Skin of body (tissue), 2 donors: ENCODE measurements around the gene VRK3. TPM values are rescaled to one million over a fixed set of nuclear protein-coding genes. Genes with fewer than 3 reads are reported as not detected.
"Not testable (repeated sequence)": the region's sequence is repeated elsewhere in the genome, so short reads cannot be mapped to it uniquely, and the experiment has no call there.

Experiments
- DNase-seq: peaks from one replicate; lab custom pipeline; 2025; lab: John Stamatoyannopoulos, UW
- total RNA-seq: library from RNA; depleted of rRNA; stranded (reverse); fragments of >200 nt; gene quantifications from one replicate; pipeline ENCODE4 v1.2.3, GENCODE V29; 2014

The VRK3 gene
- total RNA-seq, result 15.2 TPM

- DNase-seq, result peak; percentile 100
Measured at GRCh38 chr19:50025022-50025793, at the start of gene VRK3. VRK3 (minus strand) TSS chr19:50025372; CDS start chr19:50016162, 9,210 bp downstream.

DNA sequence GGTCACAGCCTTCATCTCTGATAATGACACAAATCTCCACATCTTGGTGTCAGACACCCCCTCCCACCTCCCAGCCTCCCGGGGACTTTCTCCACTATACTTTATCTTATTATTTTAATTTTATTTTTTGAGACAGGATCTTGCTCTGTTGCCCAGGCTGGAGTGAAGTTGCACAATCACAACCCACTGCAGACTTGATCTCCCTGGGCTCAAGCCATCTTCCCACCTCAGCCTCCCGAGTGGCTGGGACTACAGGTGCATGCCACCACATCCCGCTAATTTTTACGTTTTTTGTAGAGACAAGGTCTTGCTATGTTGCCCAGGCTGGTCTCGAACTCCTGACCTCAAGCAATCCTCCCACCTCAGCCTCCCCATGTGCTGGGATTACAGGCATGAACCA, 43.2 kb upstream of the VRK3 start:
- not testable (repeated sequence) for DNase-seq

- DNase-seq, result no peak
Measured at GRCh38 chr19:50067575-50067974, 42.4 kb upstream of the VRK3 start.

DNA sequence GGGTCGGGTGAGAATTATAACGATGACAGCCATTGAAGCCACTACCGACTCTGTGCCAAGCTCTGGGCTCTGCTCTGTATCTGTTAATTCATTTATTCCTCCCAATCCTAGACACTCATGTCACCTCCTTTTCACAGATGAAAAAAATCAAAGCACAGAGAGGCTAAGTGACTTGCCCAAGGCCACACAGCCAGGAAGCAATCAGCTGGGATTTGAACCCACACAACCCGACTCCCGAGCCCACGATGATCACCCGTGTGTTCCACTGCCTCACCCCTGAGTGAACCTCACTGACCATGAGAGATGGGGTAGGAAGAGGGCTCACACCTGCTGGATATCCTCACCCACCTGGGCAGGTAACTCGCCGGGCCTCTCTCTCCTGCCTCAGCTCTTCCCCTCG, 40.8 kb upstream of the VRK3 start:
- DNase-seq, result no peak

DNA sequence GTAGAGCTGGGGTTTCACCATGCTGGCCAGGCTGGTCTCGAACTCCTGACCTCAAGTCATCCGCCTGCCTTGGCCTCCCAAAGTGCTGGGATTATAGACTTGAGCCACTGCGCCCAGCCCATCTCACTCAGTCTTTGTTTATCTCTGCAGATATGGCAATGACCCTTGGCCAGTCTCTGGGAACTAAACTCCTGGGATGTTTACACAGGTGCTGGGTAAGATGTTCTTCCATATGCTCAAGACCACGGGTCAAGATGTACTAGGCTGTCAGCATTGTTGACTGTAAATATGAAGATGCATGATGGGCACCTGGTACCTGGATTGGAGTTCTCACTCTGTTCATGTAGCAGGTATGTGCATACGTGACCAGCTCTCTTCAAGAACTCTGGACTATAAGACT, 36.5 kb upstream of the VRK3 start:
- DNase-seq, result no peak

DNA sequence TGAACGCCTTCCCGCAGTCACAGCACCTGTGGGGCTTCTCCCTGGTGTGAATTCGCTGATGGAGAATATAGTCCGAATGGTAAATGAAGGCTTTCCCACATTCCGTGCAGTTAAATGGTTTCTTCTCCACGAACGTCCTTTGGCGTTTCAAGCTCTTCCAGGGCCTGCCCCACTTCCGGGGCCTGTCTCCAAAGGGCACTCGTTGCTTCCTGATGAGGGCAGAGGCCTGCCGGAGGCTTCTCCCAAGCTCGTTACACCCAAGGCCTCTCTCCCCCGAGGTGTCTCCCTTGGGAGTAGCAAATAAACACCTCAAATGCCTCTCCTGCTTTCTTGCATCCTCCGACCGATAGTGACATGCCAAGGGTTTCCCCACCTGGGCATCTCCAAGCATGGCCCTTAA, 34.9 kb upstream of the VRK3 start:
- DNase-seq, result no peak

GRCh38 chr19:50059045-50059444, 33.9 kb upstream of the VRK3 start:
- DNase-seq, result no peak

DNA sequence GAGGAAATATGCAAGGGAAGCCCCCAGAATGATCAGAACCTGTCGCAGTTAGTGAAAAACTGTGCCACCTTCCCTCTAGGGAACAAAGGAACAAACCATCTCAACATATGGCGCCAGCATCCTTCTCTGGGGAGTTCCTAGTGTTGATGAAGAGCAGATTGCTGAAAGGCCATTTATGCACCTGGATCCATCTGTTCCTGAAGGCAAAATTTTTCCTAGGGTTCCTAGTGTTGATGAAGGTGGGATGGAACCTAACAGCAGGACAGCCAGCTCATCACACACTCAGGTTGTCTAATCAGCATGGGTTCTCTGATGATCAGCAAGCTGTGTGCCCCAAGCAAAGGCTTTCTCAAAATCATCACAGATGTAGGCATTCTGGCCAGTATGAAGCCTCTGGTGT, 33.3 kb upstream of the VRK3 start:
- no peak for DNase-seq

DNA sequence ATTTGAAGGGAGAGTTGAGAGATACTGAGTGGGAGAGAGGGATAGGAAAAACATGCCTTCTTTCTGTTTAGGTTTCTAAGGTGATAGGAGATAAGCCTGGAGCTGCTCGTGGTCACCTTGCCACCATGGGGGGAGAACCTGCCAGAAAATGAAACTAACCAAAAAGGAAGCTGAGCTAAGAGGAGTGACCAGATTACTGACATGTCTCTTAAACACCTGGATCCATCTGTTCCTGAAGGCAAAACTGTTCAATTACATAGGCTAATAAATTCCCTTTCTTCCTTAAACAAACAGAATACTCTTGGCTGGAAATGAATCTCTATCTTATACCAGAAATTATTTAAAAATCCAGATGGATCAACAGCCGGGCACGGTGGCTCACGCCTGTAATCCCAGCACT, 27.9 kb upstream of the VRK3 start:
- no peak for DNase-seq

DNA sequence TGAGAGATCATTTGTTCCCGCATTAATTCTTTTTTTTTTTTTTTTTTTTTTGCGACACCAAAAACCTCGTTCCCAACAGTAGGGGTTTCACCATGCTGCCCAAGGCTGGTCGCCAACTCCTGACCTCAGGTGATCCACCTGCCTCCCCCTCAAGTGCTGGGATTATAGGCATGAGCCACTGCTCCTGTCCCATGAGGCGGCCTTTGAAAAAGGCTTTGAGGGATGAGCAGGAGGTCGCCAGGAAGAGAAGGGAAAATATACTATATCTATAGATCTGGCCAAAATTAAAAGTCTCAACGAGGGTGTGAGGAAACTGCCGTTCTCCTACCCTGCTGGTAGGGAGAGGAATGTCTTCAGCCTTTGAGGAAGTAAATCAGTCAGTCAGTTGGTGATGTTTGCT, 26.8 kb upstream of the VRK3 start:
- DNase-seq, result no peak

DNA sequence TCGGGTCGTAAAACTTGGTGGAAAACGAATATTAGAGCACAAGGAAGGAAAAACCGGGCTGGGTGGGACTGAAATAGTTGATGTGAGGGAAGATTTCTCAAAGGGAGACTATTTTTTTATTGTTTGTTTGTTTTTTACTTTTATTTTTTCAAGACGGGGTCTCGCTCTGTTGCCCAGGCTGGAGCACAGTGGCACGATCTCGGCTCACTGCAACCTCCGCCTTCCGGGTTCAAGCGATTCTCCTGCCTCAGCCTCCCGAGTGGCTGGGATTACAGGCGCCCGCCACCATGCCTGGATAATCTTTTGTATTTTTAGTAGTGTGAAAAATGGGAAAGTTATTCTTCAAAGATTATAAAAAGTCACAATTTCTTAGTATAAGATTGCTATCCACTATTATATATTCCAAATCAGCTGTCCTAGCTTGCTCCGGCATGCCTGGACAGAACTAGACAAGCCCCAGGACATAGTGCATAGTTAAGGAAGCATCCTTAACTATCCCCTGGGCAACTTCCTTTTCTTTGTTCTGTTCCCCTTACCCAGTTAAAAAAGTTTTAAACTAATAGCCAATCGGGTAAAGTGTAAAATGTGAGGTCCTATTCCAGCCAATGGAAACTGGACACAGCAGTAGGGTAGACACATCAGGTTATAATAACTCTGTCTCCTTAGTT, 26.2 kb upstream of the VRK3 start:
- DNase-seq, result not testable (repeated sequence)

- peak; percentile 67 for DNase-seq
Measured at GRCh38 chr19:50050406-50051227, 25.4 kb upstream of the VRK3 start.

- DNase-seq, result no peak
Measured at GRCh38 chr19:50047671-50048070, 22.5 kb upstream of the VRK3 start.

GRCh38 chr19:50046649-50047503, 21.7 kb upstream of the VRK3 start:
- no peak for DNase-seq

DNA sequence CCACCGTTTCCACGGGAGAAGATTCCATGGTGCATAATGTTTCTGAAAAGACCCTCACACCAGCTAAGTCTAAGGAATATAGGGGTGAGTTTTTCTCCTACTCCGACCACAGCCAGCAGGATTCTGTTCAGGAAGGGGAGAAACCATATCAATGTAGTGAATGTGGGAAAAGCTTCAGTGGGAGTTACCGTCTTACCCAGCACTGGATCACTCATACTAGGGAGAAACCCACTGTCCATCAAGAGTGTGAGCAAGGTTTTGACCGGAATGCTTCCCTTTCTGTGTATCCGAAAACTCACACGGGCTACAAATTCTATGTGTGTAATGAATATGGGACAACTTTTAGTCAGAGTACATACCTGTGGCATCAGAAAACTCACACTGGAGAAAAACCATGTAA, 19.8 kb upstream of the VRK3 start:
- DNase-seq, result no peak

- DNase-seq, result no peak
Measured at GRCh38 chr19:50043967-50044366, 18.8 kb upstream of the VRK3 start.

DNA sequence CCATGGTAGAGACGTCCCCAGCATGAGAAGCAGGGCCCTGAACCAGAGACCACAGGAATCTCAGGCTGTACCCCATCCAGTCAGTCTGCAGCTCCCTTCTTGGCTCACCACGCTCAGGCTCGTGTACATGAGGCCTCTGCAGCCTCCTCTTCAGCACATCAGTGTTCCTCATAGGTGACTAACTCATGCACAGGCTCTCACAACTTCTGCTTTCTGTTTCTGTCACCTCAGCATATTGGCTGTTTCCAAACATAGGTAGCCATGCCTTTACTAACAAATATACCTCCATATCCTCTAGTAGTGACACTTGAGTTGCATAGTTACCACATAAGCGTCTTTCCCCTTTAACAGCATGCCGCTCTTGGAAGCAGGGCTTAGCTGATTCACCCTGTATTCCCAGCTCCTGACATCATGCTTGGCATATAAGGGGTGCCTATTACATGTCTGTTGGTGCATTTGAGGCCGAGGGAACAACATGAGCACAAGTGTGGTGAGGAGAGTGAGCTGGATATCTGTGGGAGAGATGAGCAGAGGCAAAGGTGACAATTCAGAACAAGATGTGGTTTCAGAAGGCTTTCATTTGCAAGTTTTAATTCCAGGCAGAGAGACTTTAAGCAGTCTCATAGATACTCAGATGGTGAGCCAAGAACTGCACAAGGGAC, 17.3 kb upstream of the VRK3 start:
- no peak for DNase-seq

GRCh38 chr19:50040967-50041366, 15.8 kb upstream of the VRK3 start:
- DNase-seq, result no peak

DNA sequence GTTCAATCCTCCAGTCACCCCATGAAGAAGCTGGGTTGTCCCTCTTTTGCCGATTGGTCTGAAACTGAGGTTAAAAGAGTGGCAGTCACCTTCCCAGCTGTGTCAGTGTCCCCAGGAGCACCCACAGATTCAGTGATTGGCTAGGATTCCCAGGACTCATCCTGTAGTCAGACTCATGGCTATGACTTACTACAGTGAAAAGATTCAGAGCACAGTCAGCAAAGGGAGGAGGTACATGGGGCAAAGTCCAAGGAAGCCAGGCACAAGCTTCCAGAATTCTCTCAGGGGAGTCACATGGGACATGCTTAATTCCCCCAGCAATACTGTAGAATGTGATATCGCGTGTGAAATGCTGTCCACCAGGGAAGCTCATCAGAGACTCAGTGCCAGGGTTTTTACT, 14.8 kb upstream of the VRK3 start:
- no peak for DNase-seq

DNA sequence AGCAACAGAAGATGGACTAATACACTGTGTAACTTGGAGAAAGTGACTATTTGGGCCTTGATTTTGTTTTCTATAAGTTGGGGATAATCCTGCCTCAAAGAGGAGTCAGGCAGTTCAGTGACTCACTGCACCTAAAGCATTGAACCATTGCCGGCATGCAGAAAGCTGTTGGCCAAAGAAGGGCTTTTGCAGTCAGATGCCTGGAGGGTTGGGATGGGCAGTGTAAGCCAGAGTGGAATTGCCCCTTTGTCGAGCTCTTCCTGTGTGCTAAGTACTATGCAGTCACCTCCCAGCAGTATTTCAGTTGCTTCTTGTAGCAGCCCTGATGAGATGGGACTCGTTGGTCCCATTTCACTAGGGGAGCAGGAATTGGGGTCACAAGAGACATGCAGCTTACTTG, 11.7 kb upstream of the VRK3 start:
- no peak for DNase-seq

DNA sequence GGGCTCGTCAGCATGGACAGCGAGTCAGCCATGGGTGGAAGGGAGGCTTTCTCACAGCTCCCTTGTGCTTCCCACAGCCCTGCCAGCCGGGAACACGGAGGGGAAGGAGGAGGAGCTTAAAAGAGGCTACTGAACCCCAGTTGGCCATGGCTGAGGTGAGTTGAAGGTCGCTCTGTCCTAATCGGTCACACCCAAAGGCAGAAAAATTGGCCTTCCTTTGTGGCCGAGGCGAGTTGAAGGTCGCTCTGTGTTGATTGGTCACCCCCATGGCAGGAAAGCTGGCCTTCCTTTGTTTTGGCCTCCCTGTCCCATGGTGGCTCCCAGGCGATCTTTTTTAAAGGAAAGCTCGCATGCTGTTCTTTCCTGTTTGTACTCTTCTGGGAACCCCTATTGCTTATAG, 5.8 kb upstream of the VRK3 start:
- DNase-seq, result no peak
